Astrocyte of the cerebellum (primary cell): ENCODE measurements around the gene HYAL1.
"Not testable (repeated sequence)": the region's sequence is repeated elsewhere in the genome, so short reads cannot be mapped to it uniquely, and the experiment has no call there.

Source experiments
- DNase-seq: peaks from one replicate; pipeline ENCODE4 v3.0.0-alpha.2; 2011; ENCODE audit warnings: low read depth
- H3K4me3 ChIP-seq: 2 replicates; pipeline ENCODE4 v1.5.1; 2011; ENCODE audit warnings: mild to moderate bottlenecking, low read depth, low read length, moderate library complexity
- CTCF ChIP-seq: IDR thresholded peaks from 2 replicates; pipeline ENCODE4 v1.5.1; 2012; ENCODE audit warnings: low read length, low read depth, moderate library complexity, mild to moderate bottlenecking; ENCODE audit errors: missing control alignments
- in situ Hi-C: cut with HindIII; loops from 2 replicates; pipeline ENCODE4 v1.10.0; 2017; ENCODE audit warnings: low sequenced_read_pairs

HYAL1 gene

GRCh38 chr3:50318615-50319014, 15.2 kb upstream of the HYAL1 start:
- in situ Hi-C loops, result no loop called here
- H3K4me3 ChIP-seq, result no peak overlapping the region
- TF ChIP-seq CTCF, result no peak
- DNase-seq, result no peak

- in situ Hi-C loops, result no loop called here
- no peak for DNase-seq
- H3K4me3 ChIP-seq, result no peak overlapping the region
- TF ChIP-seq CTCF, result no peak
Measured at GRCh38 chr3:50318163-50318562, 14.8 kb upstream of the HYAL1 start.

GRCh38 chr3:50317300-50317699, 13.9 kb upstream of the HYAL1 start:
- no peak overlapping the region for H3K4me3 ChIP-seq
- TF ChIP-seq CTCF, result no peak
- in situ Hi-C loops, result no loop called here
- no peak for DNase-seq

GRCh38 chr3:50316657-50317242, 13.4 kb upstream of the HYAL1 start:
- no peak for TF ChIP-seq CTCF
- no peak overlapping the region for H3K4me3 ChIP-seq
- in situ Hi-C loops, result no loop called here
- DNase-seq, result no peak

- no peak for DNase-seq
- in situ Hi-C loops, result no loop called here
- TF ChIP-seq CTCF, result no peak
Measured at GRCh38 chr3:50314816-50315215, 11.4 kb upstream of the HYAL1 start.

GRCh38 chr3:50314342-50314741, 11.0 kb upstream of the HYAL1 start:
- in situ Hi-C loops, result no loop called here
- no peak for TF ChIP-seq CTCF
- no peak for DNase-seq
- no peak overlapping the region for H3K4me3 ChIP-seq

More at GRCh38 chr3:50314816-50315215, 11.4 kb upstream of the HYAL1 start:
- no peak overlapping the region for H3K4me3 ChIP-seq

- DNase-seq, in situ Hi-C loops, H3K4me3 ChIP-seq: not testable (repeated sequence)
Measured at GRCh38 chr3:50312041-50312440, 8.7 kb upstream of the HYAL1 start.
